ENCODE results near the gene UBTF.
A peak's percentile ranks its signal among the peaks of the same experiment; 100 is the strongest.

UBTF gene

DNA sequence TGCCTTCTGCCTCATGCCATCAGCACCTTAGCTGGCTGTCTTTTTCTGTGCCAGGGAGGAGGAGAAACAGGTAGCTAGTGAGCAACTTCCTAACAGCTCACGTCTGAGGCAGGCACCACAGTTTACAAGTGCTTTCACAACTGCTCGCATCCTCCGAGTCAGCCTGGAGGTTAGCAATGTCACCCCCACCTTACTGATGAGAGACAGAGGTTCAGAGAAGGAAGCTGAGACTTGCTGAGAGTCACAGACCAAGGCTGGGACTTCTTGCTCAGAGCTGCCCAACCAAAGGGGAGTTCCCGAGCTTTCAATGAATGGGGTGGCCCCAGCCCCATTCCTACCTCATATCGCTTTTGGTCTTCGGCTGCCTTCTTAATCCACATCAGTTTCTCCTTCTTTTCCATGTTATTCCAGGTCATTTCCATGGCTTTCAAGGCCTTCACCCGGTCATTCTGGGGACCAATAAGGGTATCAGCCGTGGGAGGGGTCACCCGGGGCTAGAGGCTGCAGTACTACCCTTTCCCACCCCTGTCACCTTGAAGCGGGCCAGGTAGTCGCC, 9.6 kb downstream of the UBTF start:
- Histone ChIP-seq H3K4me1 (ENCODE audit: control insufficient read depth, insufficient read depth, low read length) (peaks cover 13% of the 10 kb centered on the region), H3K4me3 (ENCODE audit: low read length) (no peak overlapping the region), H3K27me3 (ENCODE audit: control insufficient read depth, insufficient read depth, low read length) (no peaks in the 10 kb centered on the region), H3K36me3 (ENCODE audit: control insufficient read depth, insufficient read depth, low read length) (peaks cover 41% of the 10 kb centered on the region), H3K9me3 (ENCODE audit: control insufficient read depth, low read length) (no peaks in the 10 kb centered on the region), H3K9ac (ENCODE audit: low read length) (peak overlapping the region; percentile 40)

DNA sequence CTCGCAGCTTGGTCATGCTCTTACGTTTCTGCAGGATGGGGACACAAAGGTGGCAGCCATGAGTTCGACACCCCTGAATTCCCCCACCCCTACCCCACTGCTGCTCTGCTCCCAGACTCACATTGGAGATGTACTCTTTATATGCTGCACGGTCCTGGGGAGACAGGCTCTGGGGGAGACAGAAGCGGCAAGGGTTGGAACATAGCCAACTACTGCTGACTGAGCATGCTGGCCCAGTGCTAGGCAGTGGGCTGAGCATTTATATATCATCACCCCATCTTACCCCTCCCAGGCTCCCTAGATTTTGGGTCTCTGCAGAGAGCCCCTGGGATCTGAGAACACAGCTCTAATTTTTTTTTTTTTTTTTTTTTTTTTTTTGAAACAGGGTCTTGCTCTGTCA, 11.7 kb downstream of the UBTF start:
- peaks cover 26% of the 10 kb centered on the region for H3K4me1 ChIP-seq (ENCODE audit: control insufficient read depth, insufficient read depth, low read length)
- H3K27me3 ChIP-seq (ENCODE audit: control insufficient read depth, insufficient read depth, low read length), result no peaks in the 10 kb centered on the region
- peaks cover 37% of the 10 kb centered on the region for H3K36me3 ChIP-seq (ENCODE audit: control insufficient read depth, insufficient read depth, low read length)
- no peaks in the 10 kb centered on the region for H3K9me3 ChIP-seq (ENCODE audit: control insufficient read depth, low read length)
- no peak overlapping the region for H3K9ac ChIP-seq (ENCODE audit: low read length)
- no peak overlapping the region for H3K4me3 ChIP-seq (ENCODE audit: low read length)

DNA sequence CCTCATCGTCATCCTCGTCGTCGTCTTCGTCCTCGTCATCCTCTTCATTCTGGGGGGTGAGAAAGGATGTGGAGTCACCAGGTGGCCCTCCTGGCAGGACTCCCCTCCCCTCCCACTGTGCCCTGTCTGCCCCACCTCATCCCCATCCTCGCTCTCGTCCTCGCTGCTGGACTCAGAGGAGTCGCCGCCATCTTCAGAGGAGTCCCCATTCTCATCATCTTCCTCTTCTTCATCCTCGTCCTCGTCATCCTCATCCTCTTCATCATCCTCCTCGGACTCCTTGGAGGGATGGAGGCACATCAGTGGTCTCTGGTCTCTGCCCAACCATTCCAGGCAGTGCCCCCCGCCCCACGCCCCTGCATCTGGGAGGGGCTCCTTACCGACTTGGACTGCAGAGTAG, 12.2 kb downstream of the UBTF start:
- Histone ChIP-seq H3K4me1 (ENCODE audit: control insufficient read depth, insufficient read depth, low read length) (peaks cover 26% of the 10 kb centered on the region), H3K9ac (ENCODE audit: low read length) (no peak overlapping the region), H3K4me3 (ENCODE audit: low read length) (no peak overlapping the region), H3K9me3 (ENCODE audit: control insufficient read depth, low read length) (no peaks in the 10 kb centered on the region), H3K36me3 (ENCODE audit: control insufficient read depth, insufficient read depth, low read length) (peaks cover 37% of the 10 kb centered on the region), H3K27me3 (ENCODE audit: control insufficient read depth, insufficient read depth, low read length) (no peaks in the 10 kb centered on the region)

DNA sequence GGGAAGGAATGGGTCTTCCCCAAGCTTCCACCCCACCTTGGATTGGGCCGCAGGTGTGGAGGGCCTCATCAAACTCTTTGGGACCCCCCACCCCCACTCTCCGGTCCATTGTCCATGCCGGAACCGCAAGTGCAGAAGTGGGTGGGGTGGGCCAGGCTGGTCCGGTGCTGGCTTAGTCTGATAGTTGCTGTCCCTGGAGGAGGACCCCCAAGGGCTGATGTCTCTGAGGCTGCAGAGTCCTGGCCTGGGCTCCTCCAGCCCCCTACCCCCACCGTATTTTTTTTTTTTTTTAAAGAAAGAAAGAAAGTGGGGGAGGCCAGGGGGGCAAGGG, 12.7 kb downstream of the UBTF start:
- Histone ChIP-seq H3K36me3 (ENCODE audit: control insufficient read depth, insufficient read depth, low read length) (peaks cover 36% of the 10 kb centered on the region), H3K4me1 (ENCODE audit: control insufficient read depth, insufficient read depth, low read length) (peaks cover 26% of the 10 kb centered on the region), H3K9me3 (ENCODE audit: control insufficient read depth, low read length) (no peaks in the 10 kb centered on the region), H3K27me3 (ENCODE audit: control insufficient read depth, insufficient read depth, low read length) (no peaks in the 10 kb centered on the region), H3K4me3 (ENCODE audit: low read length) (no peak overlapping the region), H3K9ac (ENCODE audit: low read length) (no peak overlapping the region)

DNA sequence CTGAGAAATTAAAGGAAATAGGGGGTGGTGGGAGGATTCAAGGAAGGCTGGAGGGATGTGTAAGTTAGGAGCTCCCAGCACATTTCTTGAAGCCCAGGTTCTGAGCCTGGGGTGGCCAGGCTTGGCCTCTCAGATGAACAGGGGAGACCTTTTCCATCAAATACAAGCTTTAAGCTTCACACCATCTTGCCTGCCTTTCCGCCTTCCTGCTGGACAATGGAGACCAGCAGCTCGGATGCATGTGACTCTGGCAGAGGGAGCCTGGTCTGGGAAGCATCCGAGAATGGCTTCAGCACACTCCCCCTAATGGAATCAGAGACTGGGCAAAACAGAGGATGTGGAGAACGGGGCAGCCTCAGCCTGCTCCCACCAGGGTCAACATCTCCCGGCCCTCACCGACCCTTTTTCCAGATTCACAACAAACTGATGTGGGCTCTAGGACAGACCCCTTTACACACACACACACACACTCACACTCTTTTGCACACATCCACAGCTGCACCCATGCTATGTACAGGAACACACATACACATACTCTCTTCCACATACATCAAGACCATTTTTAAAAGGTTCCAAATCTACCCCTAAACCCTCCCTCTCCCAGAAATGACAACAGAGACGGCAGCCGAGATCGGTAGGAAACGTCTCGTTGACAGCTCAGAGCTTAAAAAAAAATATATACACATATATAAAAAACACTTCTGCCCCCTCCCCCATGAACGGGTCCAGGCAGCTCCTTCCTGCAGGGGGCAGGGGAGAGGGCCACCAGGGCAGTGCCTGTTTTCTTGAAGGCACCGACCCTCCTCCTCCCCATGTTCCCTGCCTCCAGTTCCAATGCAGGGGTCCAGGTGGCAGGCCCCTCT, 13.3 kb downstream of the UBTF start:
- H3K27me3 ChIP-seq (ENCODE audit: control insufficient read depth, insufficient read depth, low read length), result no peaks in the 10 kb centered on the region
- H3K9ac ChIP-seq (ENCODE audit: low read length), result no peak overlapping the region
- peaks cover 30% of the 10 kb centered on the region for H3K36me3 ChIP-seq (ENCODE audit: control insufficient read depth, insufficient read depth, low read length)
- no peak overlapping the region for H3K4me3 ChIP-seq (ENCODE audit: low read length)
- H3K4me1 ChIP-seq (ENCODE audit: control insufficient read depth, insufficient read depth, low read length), result peaks cover 26% of the 10 kb centered on the region
- H3K9me3 ChIP-seq (ENCODE audit: control insufficient read depth, low read length), result no peaks in the 10 kb centered on the region

DNA sequence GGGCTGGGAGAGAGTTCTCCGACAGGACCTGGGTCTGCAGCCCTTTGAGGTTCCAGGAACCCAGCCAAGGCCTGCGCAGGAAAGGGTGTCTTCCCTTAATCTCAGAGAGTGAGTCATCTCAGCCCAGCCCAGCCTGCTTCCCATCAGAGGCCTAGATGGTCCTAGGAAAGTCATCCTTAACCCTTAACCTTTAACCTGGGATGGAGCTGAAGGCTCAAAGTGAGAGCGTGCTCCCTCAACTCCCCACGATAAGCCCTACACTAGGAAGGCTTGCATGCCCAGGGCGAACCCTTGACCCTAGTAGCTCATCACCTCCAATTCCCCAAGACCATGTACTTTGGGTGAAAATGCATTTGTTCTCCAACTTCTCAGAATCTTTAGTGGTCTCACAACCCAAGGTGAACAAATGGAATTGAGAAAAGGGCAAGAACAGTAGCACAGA, 15.0 kb downstream of the UBTF start:
- Histone ChIP-seq H3K27me3 (ENCODE audit: control insufficient read depth, insufficient read depth, low read length) (no peaks in the 10 kb centered on the region), H3K4me1 (ENCODE audit: control insufficient read depth, insufficient read depth, low read length) (peaks cover 18% of the 10 kb centered on the region), H3K36me3 (ENCODE audit: control insufficient read depth, insufficient read depth, low read length) (peaks cover 18% of the 10 kb centered on the region), H3K9me3 (ENCODE audit: control insufficient read depth, low read length) (no peaks in the 10 kb centered on the region), H3K9ac (ENCODE audit: low read length) (no peak overlapping the region), H3K4me3 (ENCODE audit: low read length) (no peak overlapping the region)

DNA sequence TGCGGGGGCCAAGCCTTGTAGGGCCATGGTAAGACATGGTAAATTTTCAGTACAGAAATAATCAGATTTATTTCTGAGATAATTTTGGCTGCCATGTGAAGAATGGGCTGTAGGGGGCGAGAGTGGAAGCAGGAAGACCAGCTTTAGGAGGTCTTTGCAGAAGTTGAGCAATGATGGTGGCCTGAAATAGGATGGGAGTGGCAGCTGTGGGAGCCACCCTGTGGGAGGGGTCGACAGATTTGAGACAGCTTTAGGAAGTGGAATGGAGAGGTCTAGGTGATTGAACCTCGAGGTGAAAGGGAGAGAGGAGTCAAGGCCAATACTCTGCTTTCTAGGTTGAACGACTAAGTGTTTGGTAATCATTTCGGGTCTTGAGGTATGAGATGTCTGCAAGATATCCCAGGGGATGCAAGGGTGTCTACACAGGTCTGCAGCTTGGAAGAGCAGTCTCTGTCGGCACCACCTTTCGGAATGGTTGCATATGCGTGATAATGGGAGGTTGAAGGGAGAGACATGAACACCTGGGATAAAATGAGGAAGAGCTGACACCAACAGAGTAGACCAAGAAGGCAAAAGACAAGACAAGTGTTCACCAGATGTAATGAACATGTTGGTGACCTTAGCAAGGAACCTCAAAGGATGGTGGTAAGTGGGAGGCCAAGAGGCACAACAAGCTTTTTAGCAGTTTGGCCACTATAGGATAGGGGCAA, 15.6 kb downstream of the UBTF start:
- Histone ChIP-seq H3K27me3 (ENCODE audit: control insufficient read depth, insufficient read depth, low read length) (no peaks in the 10 kb centered on the region), H3K9ac (ENCODE audit: low read length) (no peak overlapping the region), H3K4me3 (ENCODE audit: low read length) (no peak overlapping the region), H3K9me3 (ENCODE audit: control insufficient read depth, low read length) (no peaks in the 10 kb centered on the region), H3K4me1 (ENCODE audit: control insufficient read depth, insufficient read depth, low read length) (peaks cover 18% of the 10 kb centered on the region), H3K36me3 (ENCODE audit: control insufficient read depth, insufficient read depth, low read length) (peaks cover 14% of the 10 kb centered on the region)

DNA sequence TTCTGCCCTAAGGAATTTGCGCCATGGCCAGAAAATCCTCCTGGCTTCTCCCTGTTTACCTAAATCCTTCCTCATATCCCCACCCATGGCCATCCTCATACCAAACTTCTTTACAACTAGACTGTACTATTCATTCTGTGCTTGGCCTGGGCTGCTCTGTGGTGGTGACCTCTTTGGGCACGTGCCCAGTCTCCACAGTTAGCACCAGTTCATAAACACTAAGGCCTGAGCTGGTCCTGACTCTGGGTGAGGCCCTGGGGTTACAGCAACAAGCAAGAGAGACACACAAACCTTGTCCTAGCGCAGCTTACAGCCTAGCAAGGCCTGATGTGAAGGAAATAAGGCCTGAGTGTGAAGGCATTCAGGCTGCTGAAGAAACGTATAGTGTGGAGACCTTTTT, 16.7 kb downstream of the UBTF start:
- H3K4me3 ChIP-seq (ENCODE audit: low read length), result no peak overlapping the region
- H3K4me1 ChIP-seq (ENCODE audit: control insufficient read depth, insufficient read depth, low read length), result peaks cover 26% of the 10 kb centered on the region
- no peaks in the 10 kb centered on the region for H3K9me3 ChIP-seq (ENCODE audit: control insufficient read depth, low read length)
- peaks cover 7% of the 10 kb centered on the region for H3K36me3 ChIP-seq (ENCODE audit: control insufficient read depth, insufficient read depth, low read length)
- H3K9ac ChIP-seq (ENCODE audit: low read length), result no peak overlapping the region
- H3K27me3 ChIP-seq (ENCODE audit: control insufficient read depth, insufficient read depth, low read length), result no peaks in the 10 kb centered on the region

DNA sequence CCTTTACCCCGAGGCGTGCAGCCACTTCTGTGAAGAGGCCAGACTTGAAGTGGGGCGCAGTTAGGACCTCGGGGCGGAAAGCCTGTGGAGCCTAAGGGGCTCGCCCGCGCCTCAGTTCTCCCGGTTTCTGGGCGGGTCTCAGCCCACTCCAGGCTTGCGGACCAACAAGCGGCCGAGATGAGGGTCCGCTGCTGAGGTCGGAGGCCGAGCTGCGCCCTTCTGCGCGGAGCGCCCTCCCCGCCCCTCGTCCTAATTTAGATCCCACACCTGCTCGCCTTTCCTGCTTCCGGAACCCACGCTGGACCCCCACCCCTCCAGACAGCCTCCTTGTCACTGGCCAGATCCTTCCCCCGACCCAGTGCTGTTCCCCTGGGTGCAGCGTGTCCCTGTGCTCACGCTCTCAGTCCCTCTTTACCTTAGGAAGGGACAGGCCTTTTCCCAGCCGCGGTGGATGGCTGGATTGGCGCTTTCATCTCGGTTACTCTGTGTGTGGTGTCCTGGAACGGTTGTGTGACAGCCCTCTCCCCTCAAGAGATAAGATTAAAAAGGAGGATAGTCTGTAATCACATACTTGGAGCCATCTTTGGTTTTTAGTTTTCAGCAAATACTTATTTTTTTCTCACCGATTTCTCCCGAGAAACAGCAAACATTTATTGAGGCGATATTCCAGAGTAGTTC, 18.9 kb downstream of the UBTF start:
- H3K9me3 ChIP-seq (ENCODE audit: control insufficient read depth, low read length), result no peaks in the 10 kb centered on the region
- peak overlapping the region; percentile 92 for H3K9ac ChIP-seq (ENCODE audit: low read length)
- H3K4me1 ChIP-seq (ENCODE audit: control insufficient read depth, insufficient read depth, low read length), result peaks cover 27% of the 10 kb centered on the region
- H3K4me3 ChIP-seq (ENCODE audit: low read length), result peak overlapping the region; percentile 35
- no peaks in the 10 kb centered on the region for H3K27me3 ChIP-seq (ENCODE audit: control insufficient read depth, insufficient read depth, low read length)
- H3K36me3 ChIP-seq (ENCODE audit: control insufficient read depth, insufficient read depth, low read length), result no peaks in the 10 kb centered on the region

DNA sequence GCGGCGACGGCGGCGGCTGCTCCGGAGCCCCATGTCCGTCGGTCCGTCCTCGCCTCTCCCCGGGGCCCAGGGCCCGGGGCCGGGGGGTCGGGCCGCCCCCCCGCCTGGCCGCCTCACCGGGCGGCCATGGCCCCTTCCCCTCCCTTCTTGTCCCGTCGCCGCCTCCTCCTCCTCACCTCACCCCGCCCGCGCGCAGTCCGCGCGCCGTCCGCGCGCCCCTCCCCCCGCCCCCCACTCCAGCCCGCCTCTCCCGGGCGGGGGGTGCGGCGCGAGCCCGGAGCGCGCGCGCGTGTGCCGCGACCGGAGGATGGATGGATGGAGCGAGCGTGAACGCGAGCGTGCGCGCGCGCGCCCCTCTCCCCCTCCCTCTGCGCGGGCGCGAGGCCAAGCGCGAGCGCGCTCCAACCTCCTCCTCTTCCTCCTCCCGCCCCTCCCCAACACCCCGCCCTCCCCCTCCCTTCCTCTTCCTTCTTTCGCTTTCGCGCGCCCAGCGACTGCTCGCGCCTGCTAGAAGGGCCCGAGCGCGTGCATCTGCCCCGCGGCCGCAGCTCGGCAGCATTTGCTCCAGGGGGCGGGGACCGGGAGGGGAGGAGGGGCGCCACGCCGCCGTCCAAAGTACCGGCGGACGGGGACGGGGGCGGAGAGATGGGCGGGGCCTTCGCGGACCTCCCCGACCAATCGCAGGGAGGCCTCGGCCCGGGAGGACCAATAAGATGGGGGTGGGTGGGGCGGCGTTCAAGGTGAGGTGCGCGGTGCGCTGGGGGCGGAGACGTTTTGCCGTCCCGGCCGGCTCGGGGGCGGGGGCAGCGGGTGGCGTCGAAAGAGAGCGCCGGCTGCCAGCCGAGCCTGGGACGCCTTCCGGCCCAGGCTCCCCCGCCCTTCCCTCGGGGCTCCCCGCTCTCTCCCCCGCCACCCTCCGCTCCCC, 19.7 kb downstream of the UBTF start, which contains the start of gene ATXN7L3:
ATXN7L3 (minus strand) TSS at position 332 of the 925 bp plus-strand sequence. CDS start 1,814 bp downstream, outside the sequence.
- H3K27me3 ChIP-seq (ENCODE audit: control insufficient read depth, insufficient read depth, low read length), result no peaks in the 10 kb centered on the region
- H3K9me3 ChIP-seq (ENCODE audit: control insufficient read depth, low read length), result no peaks in the 10 kb centered on the region
- H3K4me3 ChIP-seq (ENCODE audit: low read length), result peak within 1 kb of the TSS; percentile 83
- H3K4me1 ChIP-seq (ENCODE audit: control insufficient read depth, insufficient read depth, low read length), result peaks cover 27% of the 10 kb centered on the region
- peak within 1 kb of the TSS; percentile 96 for H3K9ac ChIP-seq (ENCODE audit: low read length)
- no peaks in the 10 kb centered on the region for H3K36me3 ChIP-seq (ENCODE audit: control insufficient read depth, insufficient read depth, low read length)
